ENCODE data around the gene GRID1. TPM values are rescaled to one million over a fixed set of nuclear protein-coding genes. Genes with fewer than 3 reads are reported as not detected.
"Not testable (repeated sequence)": the region's sequence is repeated elsewhere in the genome, so short reads cannot be mapped to it uniquely, and the experiment has no call there.

The GRID1 gene
- total and polyA plus RNA-seq, 5 donors from 2014 or later, result not detected

GRCh38 chr10:86102031-86102430 lies 264.6 kb downstream of the GRID1 start:
- no peaks in the 10 kb centered on the region for H3K9me3 ChIP-seq (ENCODE audit: control insufficient read depth in 2 of 2, low read length in 2 of 2)
- Mint-ChIP-seq H3K27ac (no peak overlapping the region), H3K4me3 (no peak overlapping the region), H3K36me3 (no peaks in the 10 kb centered on the region), H3K9me3 (no peaks in the 10 kb centered on the region), H3K27me3 (peaks cover 6% of the 10 kb centered on the region), H3K4me1 (no peaks in the 10 kb centered on the region)
- H3K4me3 ChIP-seq (ENCODE audit: low read depth, low read length), result no peak overlapping the region
- DNase-seq (no peak), ATAC-seq (ENCODE audit: low read depth in 2 of 2) (no peak)
- H3K4me1 ChIP-seq (ENCODE audit: control insufficient read depth, insufficient read depth, low read length, poor library complexity, severe bottlenecking), result no peaks in the 10 kb centered on the region
- H3K27me3 ChIP-seq (ENCODE audit: control insufficient read depth, insufficient read depth, low read length), result no peaks in the 10 kb centered on the region
- no peaks in the 10 kb centered on the region for H3K36me3 ChIP-seq (ENCODE audit: control insufficient read depth, insufficient read depth, low read length)
- H3K27ac ChIP-seq (ENCODE audit: insufficient read depth, low read length, poor library complexity, severe bottlenecking), result no peak overlapping the region

GRCh38 chr10:86100581-86101061 lies 266.0 kb downstream of the GRID1 start:
- H3K36me3 Mint-ChIP-seq, result no peaks in the 10 kb centered on the region
- Histone ChIP-seq H3K36me3 (ENCODE audit: control insufficient read depth, insufficient read depth, low read length) (no peaks in the 10 kb centered on the region), H3K27me3 (ENCODE audit: control insufficient read depth, insufficient read depth, low read length) (no peaks in the 10 kb centered on the region), H3K4me3 (ENCODE audit: low read depth, low read length) (no peak overlapping the region), H3K27ac (ENCODE audit: insufficient read depth, low read length, poor library complexity, severe bottlenecking) (no peak overlapping the region), H3K4me1 (ENCODE audit: control insufficient read depth, insufficient read depth, low read length, poor library complexity, severe bottlenecking) (no peaks in the 10 kb centered on the region), H3K9me3 (ENCODE audit: control insufficient read depth in 2 of 2, low read length in 2 of 2) (no peaks in the 10 kb centered on the region)
- no peaks in the 10 kb centered on the region for H3K4me1 Mint-ChIP-seq
- ATAC-seq (ENCODE audit: low read depth in 2 of 2) (no peak), DNase-seq (peak in 1 of 3 donors; percentile 22)
- no peak overlapping the region for H3K4me3 Mint-ChIP-seq
- H3K9me3 Mint-ChIP-seq, result no peaks in the 10 kb centered on the region
- peaks cover 2% of the 10 kb centered on the region for H3K27me3 Mint-ChIP-seq
- no peak overlapping the region for H3K27ac Mint-ChIP-seq

- no peaks in the 10 kb centered on the region for H3K4me1 Mint-ChIP-seq
- Histone ChIP-seq H3K27ac (ENCODE audit: insufficient read depth, low read length, poor library complexity, severe bottlenecking) (no peak overlapping the region), H3K4me1 (ENCODE audit: control insufficient read depth, insufficient read depth, low read length, poor library complexity, severe bottlenecking) (no peaks in the 10 kb centered on the region), H3K4me3 (ENCODE audit: low read depth, low read length) (no peak overlapping the region), H3K9me3 (ENCODE audit: control insufficient read depth in 2 of 2, low read length in 2 of 2) (no peaks in the 10 kb centered on the region), H3K36me3 (ENCODE audit: control insufficient read depth, insufficient read depth, low read length) (no peaks in the 10 kb centered on the region), H3K27me3 (ENCODE audit: control insufficient read depth, insufficient read depth, low read length) (no peaks in the 10 kb centered on the region)
- peaks cover 0 to 4% (median 0%) of the 10 kb centered on the region in 7 donors for H3K9me3 Mint-ChIP-seq
- H3K27ac Mint-ChIP-seq, result no peak overlapping the region
- no peak for DNase-seq
- ATAC-seq (ENCODE audit: low read depth in 2 of 2), result no peak
- H3K4me3 Mint-ChIP-seq, result no peak overlapping the region
- no peaks in the 10 kb centered on the region for H3K36me3 Mint-ChIP-seq
- peaks cover 5% of the 10 kb centered on the region for H3K27me3 Mint-ChIP-seq
Observed at GRCh38 chr10:86099542-86100334, 266.9 kb downstream of the GRID1 start.

GRCh38 chr10:86098187-86098881 lies 268.3 kb downstream of the GRID1 start:
- Mint-ChIP-seq H3K9me3 (peaks cover 0 to 4% (median 0%) of the 10 kb centered on the region in 7 donors), H3K4me3 (no peak overlapping the region), H3K4me1 (no peaks in the 10 kb centered on the region), H3K27ac (no peak overlapping the region), H3K27me3 (peaks cover 5% of the 10 kb centered on the region), H3K36me3 (no peaks in the 10 kb centered on the region)
- Histone ChIP-seq H3K27ac (ENCODE audit: insufficient read depth, low read length, poor library complexity, severe bottlenecking) (no peak overlapping the region), H3K4me1 (ENCODE audit: control insufficient read depth, insufficient read depth, low read length, poor library complexity, severe bottlenecking) (no peaks in the 10 kb centered on the region), H3K27me3 (ENCODE audit: control insufficient read depth, insufficient read depth, low read length) (no peaks in the 10 kb centered on the region), H3K9me3 (ENCODE audit: control insufficient read depth in 2 of 2, low read length in 2 of 2) (no peaks in the 10 kb centered on the region), H3K4me3 (ENCODE audit: low read depth, low read length) (no peak overlapping the region), H3K36me3 (ENCODE audit: control insufficient read depth, insufficient read depth, low read length) (no peaks in the 10 kb centered on the region)
- ATAC-seq (ENCODE audit: low read depth in 2 of 2) (no peak), DNase-seq (no peak)

GRCh38 chr10:86095061-86095460 lies 271.5 kb downstream of the GRID1 start:
- not testable (repeated sequence) for H3K4me1 ChIP-seq (ENCODE audit: control insufficient read depth, insufficient read depth, low read length, poor library complexity, severe bottlenecking); ATAC-seq (ENCODE audit: low read depth in 2 of 2); H3K4me3 Mint-ChIP-seq; H3K9me3 ChIP-seq (ENCODE audit: control insufficient read depth in 2 of 2, low read length in 2 of 2); H3K4me3 ChIP-seq (ENCODE audit: low read depth, low read length); H3K36me3 Mint-ChIP-seq; H3K36me3 ChIP-seq (ENCODE audit: control insufficient read depth, insufficient read depth, low read length); H3K9me3 Mint-ChIP-seq; H3K27me3 ChIP-seq (ENCODE audit: control insufficient read depth, insufficient read depth, low read length); H3K27ac Mint-ChIP-seq; H3K4me1 Mint-ChIP-seq; DNase-seq; H3K27me3 Mint-ChIP-seq; H3K27ac ChIP-seq (ENCODE audit: insufficient read depth, low read length, poor library complexity, severe bottlenecking)

GRCh38 chr10:86092311-86092710 lies 274.3 kb downstream of the GRID1 start:
- peaks cover 17% of the 10 kb centered on the region for H3K27me3 Mint-ChIP-seq
- H3K36me3 ChIP-seq (ENCODE audit: control insufficient read depth, insufficient read depth, low read length); H3K36me3 Mint-ChIP-seq; H3K9me3 ChIP-seq (ENCODE audit: control insufficient read depth in 2 of 2, low read length in 2 of 2); DNase-seq; H3K27me3 ChIP-seq (ENCODE audit: control insufficient read depth, insufficient read depth, low read length); H3K27ac Mint-ChIP-seq; ATAC-seq (ENCODE audit: low read depth in 2 of 2); H3K4me1 ChIP-seq (ENCODE audit: control insufficient read depth, insufficient read depth, low read length, poor library complexity, severe bottlenecking); H3K27ac ChIP-seq (ENCODE audit: insufficient read depth, low read length, poor library complexity, severe bottlenecking); H3K4me3 Mint-ChIP-seq; H3K9me3 Mint-ChIP-seq; H3K4me1 Mint-ChIP-seq; H3K4me3 ChIP-seq (ENCODE audit: low read depth, low read length): not testable (repeated sequence)

GRCh38 chr10:86091216-86091615 lies 275.4 kb downstream of the GRID1 start:
- peaks cover 17% of the 10 kb centered on the region for H3K27me3 Mint-ChIP-seq
- ATAC-seq (ENCODE audit: low read depth in 2 of 2) (no peak), DNase-seq (no peak)
- Histone ChIP-seq H3K27me3 (ENCODE audit: control insufficient read depth, insufficient read depth, low read length) (no peaks in the 10 kb centered on the region), H3K36me3 (ENCODE audit: control insufficient read depth, insufficient read depth, low read length) (no peaks in the 10 kb centered on the region), H3K9me3 (ENCODE audit: control insufficient read depth in 2 of 2, low read length in 2 of 2) (no peaks in the 10 kb centered on the region), H3K4me3 (ENCODE audit: low read depth, low read length) (no peak overlapping the region), H3K27ac (ENCODE audit: insufficient read depth, low read length, poor library complexity, severe bottlenecking) (no peak overlapping the region), H3K4me1 (ENCODE audit: control insufficient read depth, insufficient read depth, low read length, poor library complexity, severe bottlenecking) (no peaks in the 10 kb centered on the region)
- H3K27ac Mint-ChIP-seq, result no peak overlapping the region
- peaks cover 0 to 4% (median 0%) of the 10 kb centered on the region in 7 donors for H3K9me3 Mint-ChIP-seq
- H3K4me3 Mint-ChIP-seq, result no peak overlapping the region
- H3K36me3 Mint-ChIP-seq, result no peaks in the 10 kb centered on the region
- H3K4me1 Mint-ChIP-seq, result no peaks in the 10 kb centered on the region

Data from CD4-positive, CD25-positive, alpha-beta regulatory T cell (primary cell).